ENCODE results near the gene COX7A1. TPM values are rescaled to one million over a fixed set of nuclear protein-coding genes. Genes with fewer than 3 reads are reported as not detected.

The COX7A1 gene
- total RNA-seq: 4.4 and 15.4 TPM in 2 replicates

GRCh38 chr19:36152352-36153091 lies at the start of gene COX7A1:
COX7A1 (minus strand) TSS chr19:36152447; CDS start chr19:36152407, 40 bp downstream.

GRCh38 chr19:36139473-36140303 lies 12.6 kb downstream of the COX7A1 start, which contains the start of gene CAPNS1:
CAPNS1 (plus strand) TSS chr19:36140066; CDS start chr19:36141012, 946 bp downstream.

GRCh38 chr19:36115453-36116343 lies 36.5 kb downstream of the COX7A1 start, which contains the start of gene TBCB:
TBCB (plus strand) TSS chr19:36115468; CDS start chr19:36115561, 93 bp downstream.

GRCh38 chr19:36114721-36115452 lies 37.4 kb downstream of the COX7A1 start, which contains the start of gene POLR2I:
POLR2I (minus strand) TSS chr19:36114875; CDS start chr19:36114856, 19 bp downstream.

GRCh38 chr19:36110487-36111199 lies 41.6 kb downstream of the COX7A1 start, which contains the start of gene OVOL3:
OVOL3 (plus strand) TSS chr19:36111143; CDS start chr19:36111203, 60 bp downstream.

Other genes with a start within 250 kb of the COX7A1 start
- 0.47 TPM in 1 of 2 replicates, not detected in the other for gene HCST, start 249.9 kb downstream of the COX7A1 start, total RNA-seq
- gene TYROBP, start 244.2 kb downstream of the COX7A1 start, total RNA-seq: not detected in 2 replicates
- gene LRFN3, start 216.1 kb downstream of the COX7A1 start, total RNA-seq: 1.5 and 2.8 TPM in 2 replicates
- gene SDHAF1, start 157.3 kb downstream of the COX7A1 start, total RNA-seq: 8.3 and 9.0 TPM in 2 replicates
- not detected in 2 replicates for gene SYNE4, start 143.6 kb downstream of the COX7A1 start, total RNA-seq
- 8.4 and 8.9 TPM in 2 replicates for gene ALKBH6, start 138.2 kb downstream of the COX7A1 start, total RNA-seq
- 4.7 and 5.9 TPM in 2 replicates for gene CLIP3, start 119.6 kb downstream of the COX7A1 start, total RNA-seq
- gene THAP8, start 98.2 kb downstream of the COX7A1 start, total RNA-seq: 0.72 and 1.1 TPM in 2 replicates
- gene WDR62, start 97.5 kb downstream of the COX7A1 start, total RNA-seq: 2.4 and 3.9 TPM in 2 replicates
- gene OVOL3, start 41.3 kb downstream of the COX7A1 start, total RNA-seq: not detected in 2 replicates
- 97.7 and 150 TPM in 2 replicates for gene POLR2I, start 37.6 kb downstream of the COX7A1 start, total RNA-seq
- gene TBCB, start 37.0 kb downstream of the COX7A1 start, total RNA-seq: 184 and 230 TPM in 2 replicates
- gene CAPNS1, start 12.4 kb downstream of the COX7A1 start, total RNA-seq: 396 and 403 TPM in 2 replicates
- gene ZNF565, start 62.2 kb upstream of the COX7A1 start, total RNA-seq: 4.2 and 6.6 TPM in 2 replicates
- gene ZNF146, start 62.7 kb upstream of the COX7A1 start, total RNA-seq: 108 and 117 TPM in 2 replicates
- 2.8 and 3.8 TPM in 2 replicates for gene ZFP14, start 226.8 kb upstream of the COX7A1 start, total RNA-seq